OCI-LY3 (cell line): ENCODE measurements around the gene TRDN.
"Not testable (repeated sequence)": the region's sequence is repeated elsewhere in the genome, so short reads cannot be mapped to it uniquely, and the experiment has no call there.

Experiments used
- H2AFZ ChIP-seq: fragments of 200-600, 300-600 bp; shearing (Covaris generic); 2 replicates; pipeline ENCODE4 v1.6.0; 2014; ENCODE audit warnings: antibody characterized with exemption, low read depth, low read length
- H3K27ac ChIP-seq: fragments of 200-600, 300-600 bp; sonication (generic); 2 replicates; pipeline ENCODE4 v1.5.1; 2014; ENCODE audit warnings: mild to moderate bottlenecking, low read length, moderate library complexity, mixed read lengths
- H3K27me3 ChIP-seq: fragments of 200-600, 300-600 bp; sonication (generic); 2 replicates; pipeline ENCODE4 v1.6.1; 2014; ENCODE audit warnings: low read depth, low read length, mixed read lengths
- H3K36me3 ChIP-seq: fragments of 200-600, 300-600 bp; sonication (generic); replicated peaks from 2 replicates; pipeline ENCODE3; 2014; ENCODE audit warnings: low read depth, low read length, mixed read lengths
- H3K4me1 ChIP-seq: fragments of 300-600, 200-600 bp; sonication (generic); 2 replicates; pipeline ENCODE4 v1.6.1; 2014; ENCODE audit warnings: low read length, mixed read lengths
- H3K4me2 ChIP-seq: fragments of 200-600, 300-600 bp; sonication (generic); 2 replicates; pipeline ENCODE4 v1.6.1; 2014; ENCODE audit warnings: low read length, mixed read lengths
- H3K4me3 ChIP-seq: fragments of 300-600, 200-600 bp; sonication (generic); 2 replicates; pipeline ENCODE4 v1.5.1; 2014; ENCODE audit warnings: antibody characterized with exemption, mild to moderate bottlenecking, low read length, moderate library complexity
- H3K79me2 ChIP-seq: fragments of 300-600, 200-600 bp; shearing (Covaris generic); 2 replicates; pipeline ENCODE4 v1.6.1; 2014; ENCODE audit warnings: mild to moderate bottlenecking, low read length, mixed read lengths
- H3K9ac ChIP-seq: fragments of 300-600, 200-600 bp; shearing (Covaris generic); 2 replicates; pipeline ENCODE4 v1.6.0; 2014; ENCODE audit warnings: mild to moderate bottlenecking, low read length, moderate library complexity
- H3K9me3 ChIP-seq: fragments of 200-600, 300-600 bp; shearing (Covaris generic); 2 replicates; pipeline ENCODE4 v1.6.1; 2014; ENCODE audit warnings: low read length, mixed read lengths; ENCODE audit not compliant: insufficient read depth
- H4K20me1 ChIP-seq: fragments of 200-600, 300-600 bp; sonication (generic); 2 replicates; pipeline ENCODE4 v1.6.1; 2016; ENCODE audit warnings: low read length, mixed read lengths; ENCODE audit not compliant: insufficient read depth
- EZH2phosphoT487 ChIP-seq: fragments of 200-600 bp; shearing (Covaris generic); IDR thresholded peaks from 2 replicates; pipeline ENCODE4 v1.6.1; 2018; ENCODE audit warnings: antibody characterized with exemption, mixed run types, low read depth
- TF ChIP-seq, protein P1 (sequence below): fragments of 200-600, 300-600 bp; sonication (generic); IDR thresholded peaks from 2 replicates; pipeline ENCODE4 v1.5.1; 2014; ENCODE audit warnings: antibody characterized with exemption, low read length, low read depth

Gene TRDN

DNA sequence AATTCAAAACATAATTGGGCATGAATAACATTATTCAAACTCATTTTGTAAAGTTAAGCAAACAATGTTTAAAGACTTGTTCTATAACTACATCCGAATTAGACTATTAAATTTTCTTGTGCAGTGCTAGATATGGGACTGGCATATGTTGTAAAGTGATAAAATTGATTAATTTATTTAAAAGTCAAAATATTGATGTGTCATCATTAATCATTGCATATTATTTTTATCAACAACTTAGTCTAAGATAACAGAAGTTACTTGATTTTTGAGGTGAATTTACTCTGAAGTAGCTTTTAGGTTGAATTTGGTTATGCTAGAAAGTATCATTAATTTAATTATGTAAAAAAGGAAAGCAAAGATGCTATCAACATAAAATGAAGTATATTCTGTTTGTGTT, 396.1 kb downstream of the TRDN start:
- H3K4me1 ChIP-seq, result no peaks in the 10 kb centered on the region
- no peak overlapping the region for H3K4me2 ChIP-seq
- no peak for TF ChIP-seq EZH2phosphoT487
- TF ChIP-seq, protein P1, sequence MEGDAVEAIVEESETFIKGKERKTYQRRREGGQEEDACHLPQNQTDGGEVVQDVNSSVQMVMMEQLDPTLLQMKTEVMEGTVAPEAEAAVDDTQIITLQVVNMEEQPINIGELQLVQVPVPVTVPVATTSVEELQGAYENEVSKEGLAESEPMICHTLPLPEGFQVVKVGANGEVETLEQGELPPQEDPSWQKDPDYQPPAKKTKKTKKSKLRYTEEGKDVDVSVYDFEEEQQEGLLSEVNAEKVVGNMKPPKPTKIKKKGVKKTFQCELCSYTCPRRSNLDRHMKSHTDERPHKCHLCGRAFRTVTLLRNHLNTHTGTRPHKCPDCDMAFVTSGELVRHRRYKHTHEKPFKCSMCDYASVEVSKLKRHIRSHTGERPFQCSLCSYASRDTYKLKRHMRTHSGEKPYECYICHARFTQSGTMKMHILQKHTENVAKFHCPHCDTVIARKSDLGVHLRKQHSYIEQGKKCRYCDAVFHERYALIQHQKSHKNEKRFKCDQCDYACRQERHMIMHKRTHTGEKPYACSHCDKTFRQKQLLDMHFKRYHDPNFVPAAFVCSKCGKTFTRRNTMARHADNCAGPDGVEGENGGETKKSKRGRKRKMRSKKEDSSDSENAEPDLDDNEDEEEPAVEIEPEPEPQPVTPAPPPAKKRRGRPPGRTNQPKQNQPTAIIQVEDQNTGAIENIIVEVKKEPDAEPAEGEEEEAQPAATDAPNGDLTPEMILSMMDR, result no peak
- no peak overlapping the region for H3K27ac ChIP-seq
- H3K9ac ChIP-seq, result no peak overlapping the region
- H3K4me3 ChIP-seq, result no peak overlapping the region
- no peaks in the 10 kb centered on the region for H3K36me3 ChIP-seq
- no peaks in the 10 kb centered on the region for H3K79me2 ChIP-seq
- H4K20me1 ChIP-seq, result no peaks in the 10 kb centered on the region
- H3K27me3 ChIP-seq, result no peaks in the 10 kb centered on the region
- H2AFZ ChIP-seq, result no peak overlapping the region
- H3K9me3 ChIP-seq, result no peaks in the 10 kb centered on the region

DNA sequence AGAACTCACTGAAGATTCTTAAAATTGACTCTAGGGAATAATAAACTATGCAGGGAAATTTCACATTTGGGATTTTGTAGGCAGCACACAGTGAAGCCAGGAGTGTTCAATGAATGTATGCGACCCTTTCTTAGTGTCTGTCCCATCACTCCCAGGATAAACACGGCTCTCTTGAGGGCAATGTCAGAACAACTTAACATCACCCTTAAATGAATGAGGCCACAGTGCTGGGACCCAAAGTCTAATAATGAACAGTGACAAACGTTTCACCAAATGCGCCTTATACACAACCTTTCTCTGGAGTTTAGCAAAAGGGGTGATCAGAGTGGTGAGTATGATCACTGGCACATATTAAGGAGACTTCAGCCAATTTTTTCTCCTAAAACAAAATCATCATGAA, 403.4 kb downstream of the TRDN start:
- no peak overlapping the region for H3K4me3 ChIP-seq
- no peaks in the 10 kb centered on the region for H3K27me3 ChIP-seq
- H3K4me1 ChIP-seq, result no peaks in the 10 kb centered on the region
- H3K79me2 ChIP-seq, result no peaks in the 10 kb centered on the region
- H3K9me3 ChIP-seq, result no peaks in the 10 kb centered on the region
- no peak overlapping the region for H3K4me2 ChIP-seq
- H2AFZ ChIP-seq, result no peak overlapping the region
- H3K27ac ChIP-seq, result no peak overlapping the region
- no peak overlapping the region for H3K9ac ChIP-seq
- TF ChIP-seq, protein P1, result no peak
- H3K36me3 ChIP-seq, result no peaks in the 10 kb centered on the region
- H4K20me1 ChIP-seq, result no peaks in the 10 kb centered on the region

DNA sequence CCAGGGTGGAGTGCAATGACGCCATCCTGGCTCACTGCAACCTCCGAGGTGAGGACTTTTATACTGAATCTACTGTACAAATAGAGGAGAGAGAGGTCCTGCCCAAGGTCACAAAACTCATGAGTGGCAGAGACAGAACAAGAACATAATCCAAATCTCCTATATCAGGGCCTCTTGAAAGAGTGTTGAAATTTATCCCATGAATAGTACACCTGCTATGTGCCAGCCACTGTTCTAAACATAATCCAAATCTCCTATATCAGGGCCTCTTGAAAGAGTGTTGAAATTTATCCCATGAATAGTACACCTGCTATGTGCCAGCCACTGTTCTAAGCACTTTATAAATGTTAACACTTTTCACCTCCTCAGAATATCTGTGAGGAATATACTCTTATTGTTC, 409.0 kb downstream of the TRDN start:
- not testable (repeated sequence) for H3K4me2 ChIP-seq, H3K36me3 ChIP-seq, H3K9ac ChIP-seq, H3K27ac ChIP-seq, H3K27me3 ChIP-seq, H4K20me1 ChIP-seq, H2AFZ ChIP-seq, H3K4me3 ChIP-seq, H3K4me1 ChIP-seq, H3K9me3 ChIP-seq, H3K79me2 ChIP-seq

DNA sequence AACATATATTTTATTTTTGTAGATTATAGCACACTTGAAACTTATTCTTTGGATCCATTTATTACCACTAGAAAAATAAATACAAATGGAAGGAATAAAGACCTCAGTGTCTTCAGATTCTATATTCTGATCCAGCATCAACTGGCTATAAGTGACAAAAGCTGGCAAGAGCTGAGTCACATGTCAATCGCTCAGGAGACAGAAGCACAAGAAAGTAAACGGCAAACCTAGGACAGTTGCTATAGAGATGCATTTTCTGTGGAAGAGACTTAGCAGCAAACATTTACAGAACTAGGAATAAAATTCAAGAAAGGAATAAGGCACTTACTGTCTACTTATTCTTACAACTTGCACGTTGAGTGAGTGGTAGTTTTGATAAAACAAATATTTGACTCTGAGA, 410.4 kb downstream of the TRDN start:
- no peaks in the 10 kb centered on the region for H3K36me3 ChIP-seq
- no peaks in the 10 kb centered on the region for H3K9me3 ChIP-seq
- H4K20me1 ChIP-seq, result no peaks in the 10 kb centered on the region

More for the DNA sequence above, 410.4 kb downstream of the TRDN start:
- Histone ChIP-seq H3K79me2 (no peaks in the 10 kb centered on the region), H2AFZ (no peak overlapping the region), H3K4me3 (no peak overlapping the region), H3K9ac (no peak overlapping the region), H3K27ac (no peak overlapping the region), H3K4me1 (no peaks in the 10 kb centered on the region), H3K27me3 (no peaks in the 10 kb centered on the region), H3K4me2 (no peak overlapping the region)
- TF ChIP-seq, protein P1, result no peak
- no peak for TF ChIP-seq EZH2phosphoT487
